VCaP (cell line): ENCODE measurements around the gene MAP2K4.

Experiments used
- H3K27ac ChIP-seq: fragments of 450-650 bp; 2 replicates; pipeline ENCODE4 v1.5.1; 2017
- TF ChIP-seq, protein P1 (sequence below): fragments of 450-650 bp; conservative IDR thresholded peaks from 2 replicates; pipeline ENCODE4 v1.5.1; 2017; ENCODE audit warnings: mild to moderate bottlenecking, moderate library complexity

MAP2K4 gene

DNA sequence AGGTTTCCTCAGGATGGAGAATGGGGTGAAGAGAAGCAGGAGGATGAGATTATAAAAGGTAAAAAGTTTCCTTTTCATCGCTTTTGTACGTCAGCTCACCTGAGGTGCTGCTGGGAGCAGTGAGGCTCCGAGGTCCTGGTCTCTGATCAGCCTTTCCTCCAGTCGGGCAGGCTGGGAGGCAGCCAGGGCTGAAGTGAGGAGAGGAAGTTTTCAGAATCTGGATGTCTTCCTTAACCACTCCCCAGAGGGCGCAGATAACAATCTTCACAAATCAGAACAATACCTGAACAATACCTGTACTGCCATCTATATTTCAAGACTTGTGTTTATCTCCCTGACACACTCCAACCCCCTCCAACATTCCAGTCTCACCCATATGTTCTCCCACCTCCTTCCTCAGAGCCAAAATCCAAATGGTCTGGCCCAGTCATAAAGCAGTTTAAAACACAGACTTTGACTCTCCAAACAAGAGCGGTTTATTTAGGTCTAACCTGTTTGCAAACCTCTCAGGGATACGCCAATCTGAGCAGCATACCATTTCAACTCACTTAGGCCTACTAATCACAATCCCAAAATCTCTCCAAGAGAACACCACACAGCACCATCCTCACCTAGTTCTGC lies 30.2 kb upstream of the MAP2K4 start:
- TF ChIP-seq, protein P1, sequence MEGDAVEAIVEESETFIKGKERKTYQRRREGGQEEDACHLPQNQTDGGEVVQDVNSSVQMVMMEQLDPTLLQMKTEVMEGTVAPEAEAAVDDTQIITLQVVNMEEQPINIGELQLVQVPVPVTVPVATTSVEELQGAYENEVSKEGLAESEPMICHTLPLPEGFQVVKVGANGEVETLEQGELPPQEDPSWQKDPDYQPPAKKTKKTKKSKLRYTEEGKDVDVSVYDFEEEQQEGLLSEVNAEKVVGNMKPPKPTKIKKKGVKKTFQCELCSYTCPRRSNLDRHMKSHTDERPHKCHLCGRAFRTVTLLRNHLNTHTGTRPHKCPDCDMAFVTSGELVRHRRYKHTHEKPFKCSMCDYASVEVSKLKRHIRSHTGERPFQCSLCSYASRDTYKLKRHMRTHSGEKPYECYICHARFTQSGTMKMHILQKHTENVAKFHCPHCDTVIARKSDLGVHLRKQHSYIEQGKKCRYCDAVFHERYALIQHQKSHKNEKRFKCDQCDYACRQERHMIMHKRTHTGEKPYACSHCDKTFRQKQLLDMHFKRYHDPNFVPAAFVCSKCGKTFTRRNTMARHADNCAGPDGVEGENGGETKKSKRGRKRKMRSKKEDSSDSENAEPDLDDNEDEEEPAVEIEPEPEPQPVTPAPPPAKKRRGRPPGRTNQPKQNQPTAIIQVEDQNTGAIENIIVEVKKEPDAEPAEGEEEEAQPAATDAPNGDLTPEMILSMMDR, result no peak
- peak overlapping the region; percentile 19; the same call in 1 of the 2 replicates for H3K27ac ChIP-seq

DNA sequence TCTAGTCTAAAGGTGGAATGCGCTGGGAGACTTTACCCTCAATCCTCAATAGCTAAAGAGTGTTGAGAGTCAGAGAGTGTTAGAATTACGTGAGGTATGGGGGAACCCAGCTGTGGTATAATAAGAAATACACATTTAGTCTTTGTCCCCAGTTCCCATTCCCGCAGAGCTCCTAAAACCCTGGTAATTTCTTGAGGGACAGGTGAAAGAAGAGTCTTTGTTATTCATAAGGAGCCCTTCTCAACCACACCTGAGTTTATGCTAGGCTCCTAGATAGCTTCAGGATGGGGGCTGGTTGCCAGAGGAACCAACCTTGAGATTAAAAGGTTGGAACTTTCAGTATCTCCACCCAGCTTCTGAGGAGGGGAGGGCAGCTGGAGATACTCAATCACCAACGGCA lies 29.2 kb upstream of the MAP2K4 start:
- no peak overlapping the region for H3K27ac ChIP-seq
- TF ChIP-seq, protein P1, result no peak

DNA sequence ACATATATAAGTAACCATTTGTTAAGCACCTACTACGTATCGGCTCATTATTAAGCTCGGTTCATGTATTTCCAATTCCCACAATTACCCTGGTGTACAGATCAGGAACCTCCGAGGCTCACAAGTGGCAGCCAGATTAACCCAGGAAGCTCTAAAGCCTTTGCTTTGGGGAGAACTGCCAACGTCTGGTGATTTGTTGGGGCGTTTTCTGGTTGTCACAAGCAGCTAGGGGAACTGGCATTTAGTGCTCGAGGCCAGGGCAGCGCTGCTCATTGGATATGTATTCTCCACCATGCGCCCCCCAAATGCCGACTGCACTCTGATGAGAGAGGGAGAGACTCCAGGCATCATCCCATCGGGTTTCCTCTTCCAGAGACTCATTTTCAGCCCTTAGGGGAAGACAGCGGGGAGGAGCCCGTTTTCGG lies 23.9 kb upstream of the MAP2K4 start:
- TF ChIP-seq, protein P1, result no peak

DNA sequence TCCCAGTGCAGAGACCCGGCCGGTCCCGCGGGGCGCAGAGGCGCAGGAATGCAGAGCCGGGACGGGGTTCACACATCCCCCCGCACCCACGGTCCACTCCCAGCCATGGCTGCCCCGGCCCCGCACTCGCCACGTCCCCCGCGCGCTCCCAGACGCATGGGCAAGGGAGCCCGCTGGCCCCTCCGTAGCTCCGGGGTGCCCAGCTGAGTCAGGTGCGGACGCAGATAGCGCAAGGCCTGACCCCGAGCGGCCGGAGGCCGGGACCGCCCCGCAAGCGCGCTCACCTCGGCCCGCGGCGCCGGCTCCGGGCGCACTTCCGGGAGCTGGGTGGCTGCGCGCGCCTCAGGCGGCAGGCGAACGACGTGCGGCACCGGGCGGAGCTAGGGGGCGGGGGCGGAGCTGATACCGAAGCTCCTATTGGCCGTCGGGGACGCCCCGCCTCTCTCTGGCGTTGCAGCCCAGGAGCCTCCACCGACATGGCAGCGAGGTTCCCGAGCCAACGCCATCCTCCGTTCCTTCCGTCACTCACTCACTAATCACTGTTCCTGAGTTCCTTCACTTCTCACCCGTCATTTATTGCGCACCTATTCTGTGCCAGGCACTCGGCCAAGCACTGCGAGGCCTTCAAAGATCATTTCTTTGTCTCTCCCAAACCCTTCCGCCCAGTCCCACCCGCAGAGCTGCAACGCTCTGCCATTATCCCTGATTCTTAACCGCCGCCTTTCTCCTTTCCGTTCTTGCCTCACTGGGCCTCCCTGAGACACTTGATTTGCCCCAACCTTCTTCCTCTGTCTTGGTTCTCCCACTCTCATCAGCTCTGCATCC lies 23.3 kb upstream of the MAP2K4 start, which contains the start of gene ZNF18:
ZNF18 (minus strand) TSS at position 329 of the 825 bp plus-strand sequence. CDS start 4,646 bp downstream, outside the sequence.
- TF ChIP-seq, protein P1, result no peak
- peak within 1 kb of the TSS; percentile 89 for H3K27ac ChIP-seq

More for the DNA sequence above, 23.9 kb upstream of the MAP2K4 start:
- H3K27ac ChIP-seq, result peak overlapping the region; percentile 89

DNA sequence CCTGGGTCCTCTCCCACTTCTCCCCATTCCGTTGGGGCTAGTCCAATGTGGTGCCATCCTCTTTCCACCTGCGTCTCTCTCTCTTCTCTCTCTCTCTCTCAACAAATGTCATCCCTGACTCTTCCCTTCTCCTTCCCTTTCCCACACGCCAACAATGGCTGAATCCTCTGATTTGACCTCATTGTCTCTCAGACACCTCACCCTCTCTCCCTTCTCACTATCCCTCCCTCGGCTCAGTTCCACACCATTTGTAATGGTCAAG lies 22.8 kb upstream of the MAP2K4 start:
- peak overlapping the region; percentile 89 for H3K27ac ChIP-seq
- TF ChIP-seq, protein P1, result no peak

DNA sequence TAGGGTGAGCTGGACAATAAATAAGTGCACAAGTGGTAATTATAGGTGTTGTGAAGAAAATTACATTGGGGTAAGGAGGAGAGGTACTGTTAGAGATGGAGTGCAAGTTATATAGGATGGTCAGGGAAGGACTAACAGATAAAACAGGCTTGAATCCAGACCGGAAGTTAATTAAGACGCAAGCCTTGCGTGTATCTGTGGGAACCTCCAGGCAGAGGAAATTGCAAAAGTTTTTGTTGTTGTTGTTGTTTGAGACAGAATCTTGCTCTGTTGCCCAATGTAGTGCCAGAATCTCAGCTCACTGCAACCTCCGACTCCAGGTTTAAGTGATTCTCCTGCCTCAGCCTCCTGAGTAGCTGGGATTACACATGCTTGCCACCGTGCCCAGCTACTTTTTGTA lies 21.0 kb upstream of the MAP2K4 start:
- H3K27ac ChIP-seq, result no peak overlapping the region
- TF ChIP-seq, protein P1, result no peak

DNA sequence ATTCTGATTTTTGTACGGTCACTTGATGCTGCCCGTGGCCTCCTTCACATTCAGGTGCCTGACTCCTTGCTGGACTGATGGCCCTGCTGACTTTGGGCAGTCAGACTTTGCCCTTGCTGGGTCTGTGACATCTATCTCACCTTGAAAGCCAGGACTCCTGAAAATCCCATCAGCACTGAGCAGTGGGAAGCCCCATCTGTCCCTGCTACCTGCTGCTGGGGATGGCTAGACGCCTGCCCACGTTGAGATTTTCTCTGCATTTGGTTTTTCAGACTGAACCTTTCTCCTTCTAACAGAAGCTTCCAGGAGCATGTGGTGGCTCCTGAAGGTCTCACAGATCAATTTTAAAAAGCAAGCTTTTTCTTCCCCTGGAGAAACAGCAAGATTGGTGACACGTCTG lies 13.2 kb upstream of the MAP2K4 start:
- H3K27ac ChIP-seq, result no peak overlapping the region
- TF ChIP-seq, protein P1, result no peak
